WTC11 (cell line): ENCODE data around the gene TFAP2D.

ENCODE experiments used
- CTCF ChIP-seq: fragments of 200-600 bp; IDR thresholded peaks from 2 replicates; pipeline ENCODE4 v1.8.0; 2022; ENCODE audit warnings: antibody characterized with exemption
- NR3C1 ChIP-seq: sonication (generic); formaldehyde crosslinking; conservative IDR thresholded peaks from 2 replicates; pipeline ENCODE4 v1.8.1; 2023; ENCODE audit warnings: low read depth, mild to moderate bottlenecking, missing genetic modification reagents
- RELA ChIP-seq: sonication (generic); formaldehyde crosslinking; IDR thresholded peaks from 2 replicates; pipeline ENCODE4 v1.8.1; 2022; ENCODE audit warnings: missing genetic modification reagents, mild to moderate bottlenecking, borderline replicate concordance
- USF2 ChIP-seq: sonication (generic); formaldehyde crosslinking; IDR thresholded peaks from 2 replicates; pipeline ENCODE4 v1.8.1; 2023; ENCODE audit warnings: mild to moderate bottlenecking, missing genetic modification reagents, moderate library complexity
- ZNF396 ChIP-seq: fragments of 250-450 bp; sonication (Bioruptor Pico); IDR thresholded peaks from 2 replicates; pipeline ENCODE4 v1.8.0; 2021; ENCODE audit warnings: mild to moderate bottlenecking, moderate library complexity, borderline replicate concordance

DNA sequence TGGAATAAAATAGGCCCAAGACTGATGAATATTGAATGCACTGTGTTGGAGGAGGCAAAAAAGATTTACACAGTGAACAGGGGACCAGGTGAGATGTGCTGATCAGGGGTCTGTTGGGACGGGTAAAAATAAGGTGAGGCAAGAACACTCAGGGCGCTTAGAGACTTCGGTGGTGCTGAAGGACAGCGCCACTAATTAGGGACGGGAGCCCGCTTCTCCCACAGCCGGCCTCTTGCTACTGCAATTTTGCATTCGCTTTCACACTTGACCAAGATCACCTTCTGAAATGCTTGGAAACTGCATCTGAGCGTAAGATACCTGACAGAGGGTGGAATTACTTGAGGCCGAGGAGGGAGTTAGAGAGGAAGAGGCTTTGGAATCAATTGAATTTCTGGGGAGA is 7.3 kb downstream of the TFAP2D start:
- TF ChIP-seq CTCF (no peak), USF2 (no peak), NR3C1 (CRISPR knock-in tag) (no peak), ZNF396 (CRISPR knock-in tag) (no peak), RELA (CRISPR knock-in tag) (no peak)
